ENCODE data around the gene RAB1B.

DNA sequence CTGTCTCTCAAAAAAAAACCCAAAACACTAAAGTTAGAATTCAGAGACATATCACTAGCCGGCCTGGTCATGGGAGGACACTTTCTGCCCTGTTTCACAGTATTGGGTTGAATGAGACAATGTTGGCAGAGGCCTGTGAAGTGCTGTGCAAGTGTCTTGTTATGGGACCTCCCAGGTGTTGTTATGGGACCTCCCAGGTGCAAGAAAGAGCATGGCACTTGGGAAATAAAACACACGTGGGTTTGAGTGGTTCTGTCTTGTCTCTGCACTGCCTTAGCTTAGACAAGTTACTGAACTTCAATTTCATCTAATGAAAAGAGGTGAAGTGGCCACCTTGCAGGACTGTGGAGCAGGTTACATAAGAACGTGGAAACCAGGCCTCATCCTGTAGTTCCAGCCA lies 28.9 kb upstream of the RAB1B start:
- TF ChIP-seq BHLHE40 (IDR thresholded peaks at IDR 0.05; ENCODE audit: borderline replicate concordance) (no peak), LEF1 (IDR thresholded peaks at IDR 0.05; ENCODE audit: borderline replicate concordance) (no peak), SP1 (IDR thresholded peaks at IDR 0.05) (no peak), FOXM1 (IDR thresholded peaks at IDR 0.05; ENCODE audit: borderline replicate concordance) (no peak), ELF4 (IDR thresholded peaks at IDR 0.05) (no peak), FOXA1 (IDR thresholded peaks at IDR 0.05) (no peak), FOXK2 (IDR thresholded peaks at IDR 0.05) (no peak)
